ENCODE data around the gene ZNF575. TPM values are rescaled to one million over a fixed set of nuclear protein-coding genes. Genes with fewer than 3 reads are reported as not detected.

Gene ZNF575
- total RNA-seq, 1 experiment from 2014 or later = not detected

DNA sequence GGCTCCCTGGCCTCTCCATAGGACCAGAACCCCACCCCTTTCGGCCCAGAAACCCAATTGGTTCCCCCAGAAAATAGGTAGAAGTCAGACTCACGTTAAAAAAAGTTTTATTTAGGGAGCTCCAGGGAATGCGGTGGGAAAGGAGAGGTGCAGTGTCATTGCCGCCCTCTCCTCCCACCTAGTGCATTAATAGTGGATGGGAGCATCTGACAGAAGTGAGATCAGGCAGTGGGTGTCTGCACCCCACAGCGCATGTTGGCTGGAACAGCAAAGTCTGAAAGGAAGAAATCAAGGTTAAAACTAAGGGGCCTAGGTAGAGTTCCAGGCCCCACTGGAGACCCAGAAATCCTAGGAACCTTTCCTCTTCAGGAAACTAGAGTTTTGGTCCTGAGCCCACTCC lies 26.4 kb upstream of the ZNF575 start:
- Histone ChIP-seq H2BK12ac (ENCODE audit: insufficient read length, low read depth, low read length) (no peak overlapping the region), H4K20me1 (ENCODE audit: control insufficient read depth, insufficient read depth, insufficient read length) (no peaks in the 10 kb centered on the region), H3K4me2 (ENCODE audit: insufficient read depth, insufficient read length, low read length) (no peak overlapping the region), H2BK120ac (ENCODE audit: low read depth, low read length, poor library complexity, severe bottlenecking) (no peak overlapping the region), H3K18ac (ENCODE audit: insufficient read length, low read depth, low read length) (no peak overlapping the region), H3K79me2 (ENCODE audit: insufficient read depth, low read length) (no peaks in the 10 kb centered on the region), H4K8ac (replicated peaks; ENCODE audit: insufficient read length, low read depth, low read length) (no peak overlapping the region), H2AK5ac (ENCODE audit: insufficient read length, low read length) (no peak overlapping the region), H4K5ac (ENCODE audit: insufficient read length, low read depth, low read length) (no peak overlapping the region), H3K9ac (ENCODE audit: extremely low read depth, insufficient read length, low read length) (no peak overlapping the region), H3K27ac (ENCODE audit: insufficient read length, low read depth, low read length) (no peak overlapping the region), H3K56ac (ENCODE audit: insufficient read length, low read depth, low read length) (no peak overlapping the region), H3K4me1 (ENCODE audit: insufficient read depth, low read length) (no peaks in the 10 kb centered on the region), H3K27me3 (ENCODE audit: insufficient read depth, low read length) (peaks cover 4% of the 10 kb centered on the region; the same call in 1 of the 2 replicates), H3K9me3 (ENCODE audit: control insufficient read depth, low read depth, low read length) (no peaks in the 10 kb centered on the region), H4K91ac (ENCODE audit: insufficient read length, low read depth, low read length) (no peak overlapping the region), H3K4ac (ENCODE audit: low read depth, low read length) (no peak overlapping the region), H3K79me1 (ENCODE audit: insufficient read depth, low read depth, low read length, poor library complexity, severe bottlenecking) (no peaks in the 10 kb centered on the region), H2BK20ac (ENCODE audit: low read depth, low read length, poor library complexity, severe bottlenecking) (no peak overlapping the region), H3K14ac (ENCODE audit: insufficient read depth, low read length) (no peak overlapping the region), H2BK15ac (ENCODE audit: low read depth, low read length) (no peak overlapping the region), H3K23ac (ENCODE audit: insufficient read length, low read depth, low read length) (no peak overlapping the region), H2AFZ (ENCODE audit: low read length) (no peak overlapping the region), H3K23me2 (ENCODE audit: insufficient read length, low read depth, low read length, poor library complexity, severe bottlenecking) (peaks cover 19% of the 10 kb centered on the region), H2BK5ac (ENCODE audit: insufficient read length, low read length) (no peak overlapping the region), H3T11ph (ENCODE audit: low read length) (no peak overlapping the region)
- H3K27me3 Mint-ChIP-seq (ENCODE audit: low read depth) = peaks cover 12% of the 10 kb centered on the region
- WGBS (ENCODE audit: extremely low coverage, insufficient read length, low lambda C conversion rate) = no CpG with 5 or more reads among the region's 5 CpGs
- no peak for DNase-seq
- H3K4me3 Mint-ChIP-seq = no peak overlapping the region
- TF ChIP-seq CTCF (conservative IDR thresholded peaks at IDR 0.05) = no peak
- H3K27ac Mint-ChIP-seq = no peak overlapping the region
- peaks cover 12 to 19% of the 10 kb centered on the region in 2 experiments for H3K4me1 Mint-ChIP-seq
- no peaks in the 10 kb centered on the region; a peak in 1 of 5 replicates for H3K9me3 Mint-ChIP-seq
- peaks cover 17 to 19% (median 19%) of the 10 kb centered on the region in 3 experiments; a peak in 6 of 7 replicates for H3K36me3 Mint-ChIP-seq (ENCODE audit: insufficient read depth in 1 of 3, low read depth in 3 of 3)
